H1 (cell line): ENCODE results near the gene CCDC120. TPM values are rescaled to one million over a fixed set of nuclear protein-coding genes. Genes with fewer than 3 reads are reported as not detected.

Source experiments
- CTCF ChIA-PET: fragments of 300-600 bp; sonication (Branson Sonifier 250); formaldehyde crosslinking; loops from one replicate; lab custom pipeline; 2021; ENCODE audit not compliant: partially characterized antibody; lab: Charles Lee
- POLR2A ChIA-PET: fragments of 300-600 bp; sonication (Branson Sonifier 250); formaldehyde crosslinking; loops from one replicate; lab custom pipeline; 2021; ENCODE audit warnings: inconsistent platforms; ENCODE audit not compliant: partially characterized antibody; lab: Charles Lee
- DNase-seq, 2 experiments: peaks; one replicate each; pipeline versions ENCODE4 v3.0.0 to v3.0.0-alpha.2; 2010 to 2022; ENCODE audit warnings: low spot score in 2 of 2, low read depth in 1 of 2, mixed read lengths in 1 of 2
- FAIRE-seq: peaks from 2 replicates; lab custom pipeline; 2011; peaks lifted over from hg19 to GRCh38; lab: Jason Lieb, UNC
- H2AFZ ChIP-seq: 2 replicates; pipeline ENCODE4 v1.8.1; 2012; ENCODE audit warnings: low read length, inconsistent platforms
- H2AK5ac ChIP-seq: 2 replicates; pipeline ENCODE4 v1.6.1; 2013; ENCODE audit warnings: low read depth, low read length
- H2BK120ac ChIP-seq: replicated peaks from 2 replicates; pipeline ENCODE3; 2013; ENCODE audit warnings: low read depth, low read length, inconsistent platforms
- H2BK12ac ChIP-seq: 2 replicates; pipeline ENCODE4 v1.6.1; 2013; ENCODE audit warnings: low read depth, low read length
- H2BK15ac ChIP-seq: 2 replicates; pipeline ENCODE4 v1.6.1; 2013; ENCODE audit warnings: low read length
- H2BK20ac ChIP-seq: 2 replicates; pipeline ENCODE4 v1.6.1; 2013; ENCODE audit warnings: low read length
- H2BK5ac ChIP-seq: 2 replicates; pipeline ENCODE4 v1.6.1; 2013; ENCODE audit warnings: low read depth, low read length
- H3K14ac ChIP-seq: 2 replicates; pipeline ENCODE4 v1.6.1; 2013; ENCODE audit warnings: inconsistent platforms; ENCODE audit not compliant: insufficient read length
- H3K18ac ChIP-seq: 2 replicates; pipeline ENCODE4 v1.6.1; 2013; ENCODE audit warnings: low read length; ENCODE audit errors: extremely low read depth
- H3K23ac ChIP-seq: 2 replicates; pipeline ENCODE4 v1.6.1; 2013; ENCODE audit warnings: inconsistent platforms; ENCODE audit not compliant: insufficient read length
- H3K23me2 ChIP-seq: 2 replicates; pipeline ENCODE4 v1.6.1; 2013; ENCODE audit warnings: low read depth, low read length
- H3K27ac ChIP-seq: 2 replicates; pipeline ENCODE4 v1.6.1; 2011; ENCODE audit warnings: low read depth, low read length, inconsistent platforms
- H3K27me3 ChIP-seq, 4 experiments: replicated peaks in 1 of 4; 1 replicate in 1 of 4; 2 replicates in 3 of 4; pipeline versions ENCODE4 v1.6.1 to v1.8.1; 2011 to 2013; ENCODE audit warnings: low read length in 3 of 4, mild to moderate bottlenecking in 3 of 4, inconsistent platforms in 2 of 4, mixed read lengths in 2 of 4, moderate library complexity in 1 of 4; ENCODE audit not compliant: control insufficient read depth in 3 of 4, insufficient read depth in 3 of 4; ENCODE audit errors: extremely low read depth in 1 of 4
- H3K36me3 ChIP-seq, 4 experiments: 2 replicates each; pipeline versions ENCODE4 v1.6.1 to v1.8.1; 2011 to 2013; ENCODE audit warnings: mild to moderate bottlenecking in 4 of 4, low read length in 3 of 4, moderate library complexity in 2 of 4, control low read depth in 1 of 4, inconsistent platforms in 1 of 4; ENCODE audit not compliant: insufficient read depth in 4 of 4, control insufficient read depth in 2 of 4
- H3K4ac ChIP-seq: replicated peaks from 2 replicates; pipeline ENCODE3; 2013; ENCODE audit warnings: low read length, low read depth, mixed read lengths, inconsistent platforms; ENCODE audit not compliant: insufficient read length
- H3K4me1 ChIP-seq, 4 experiments: replicated peaks in 1 of 4; 1 replicate in 1 of 4; 2 replicates in 3 of 4; pipeline versions ENCODE4 v1.6.1 to v1.8.1; 2011 to 2013; ENCODE audit warnings: low read length in 3 of 4, inconsistent platforms in 2 of 4, mixed read lengths in 1 of 4; ENCODE audit not compliant: insufficient read depth in 4 of 4, control insufficient read depth in 3 of 4
- H3K4me2 ChIP-seq, 2 experiments: 2 replicates each; pipeline versions ENCODE4 v1.6.1 to v1.8.1; 2011 to 2013; ENCODE audit warnings: low read depth in 2 of 2, low read length in 2 of 2, control low read depth in 1 of 2, inconsistent platforms in 1 of 2, mild to moderate bottlenecking in 1 of 2; ENCODE audit not compliant: insufficient read depth in 1 of 2
- H3K4me3 ChIP-seq, 4 experiments: fragments of 200-600, 300-600 bp in 1 of 4; sonication (generic), shearing (Covaris generic), sonication (Bioruptor Twin) in 1 of 4; 2 replicates each; pipeline versions ENCODE4 v1.5.1 to v1.8.1; 2011 to 2016; ENCODE audit warnings: low read length in 4 of 4, low read depth in 3 of 4, control low read depth in 2 of 4, inconsistent platforms in 2 of 4, mild to moderate bottlenecking in 2 of 4, mixed read lengths in 1 of 4, moderate library complexity in 1 of 4; ENCODE audit not compliant: insufficient read depth in 2 of 4; ENCODE audit errors: extremely low read depth in 1 of 4
- H3K56ac ChIP-seq: replicated peaks from 2 replicates; pipeline ENCODE3; 2013; ENCODE audit warnings: low read depth, mild to moderate bottlenecking, mixed read lengths, low read length, inconsistent platforms; ENCODE audit not compliant: insufficient read length
- H3K79me1 ChIP-seq: 2 replicates; pipeline ENCODE4 v1.6.1; 2013; ENCODE audit warnings: low read depth, low read length, control low read depth
- H3K79me2 ChIP-seq, 2 experiments: 2 replicates each; pipeline versions ENCODE4 v1.6.1 to v1.8.1; 2012 to 2013; ENCODE audit warnings: low read length in 2 of 2, mild to moderate bottlenecking in 2 of 2, inconsistent platforms in 1 of 2; ENCODE audit not compliant: insufficient read depth in 2 of 2, control insufficient read depth in 1 of 2
- H3K9ac ChIP-seq, 4 experiments: replicated peaks in 1 of 4; 1 replicate in 1 of 4; 2 replicates in 3 of 4; pipeline versions ENCODE4 v1.6.1 to v1.8.1; 2011 to 2013; ENCODE audit warnings: low read depth in 3 of 4, low read length in 3 of 4, control low read depth in 2 of 4, mild to moderate bottlenecking in 2 of 4, moderate library complexity in 2 of 4, inconsistent platforms in 1 of 4; ENCODE audit errors: extremely low read depth in 1 of 4
- H3K9me3 ChIP-seq, 2 experiments: 2 replicates each; pipeline versions ENCODE4 v1.6.1 to v1.8.1; 2012 to 2013; ENCODE audit warnings: mild to moderate bottlenecking in 2 of 2, moderate library complexity in 2 of 2, control low read depth in 1 of 2, inconsistent platforms in 1 of 2, low read depth in 1 of 2, low read length in 1 of 2, mixed read lengths in 1 of 2; ENCODE audit not compliant: insufficient read depth in 2 of 2
- H4K20me1 ChIP-seq, 2 experiments: replicated peaks in 1 of 2; 2 replicates each; pipeline versions ENCODE3 to v1.8.1; 2011 to 2013; ENCODE audit warnings: inconsistent platforms in 2 of 2, low read length in 2 of 2, mild to moderate bottlenecking in 1 of 2; ENCODE audit not compliant: insufficient read depth in 2 of 2, control insufficient read depth in 1 of 2
- H4K5ac ChIP-seq: 2 replicates; pipeline ENCODE4 v1.6.1; 2013; ENCODE audit warnings: low read length, low read depth, mixed read lengths, inconsistent platforms; ENCODE audit not compliant: insufficient read length
- H4K8ac ChIP-seq: 2 replicates; pipeline ENCODE4 v1.8.0; 2013; ENCODE audit warnings: mild to moderate bottlenecking, moderate library complexity, low read length, inconsistent platforms; ENCODE audit not compliant: insufficient read depth; ENCODE audit errors: extremely low read depth
- H4K91ac ChIP-seq: replicated peaks from 2 replicates; pipeline ENCODE3; 2013; ENCODE audit warnings: low read length, mixed read lengths, inconsistent platforms; ENCODE audit not compliant: insufficient read length
- GABPA ChIP-seq: IDR thresholded peaks from 2 replicates; pipeline ENCODE4 v1.6.1; 2011; ENCODE audit warnings: mild to moderate bottlenecking, low read length, moderate library complexity, borderline replicate concordance; ENCODE audit not compliant: insufficient read depth
- SIX5 ChIP-seq: IDR thresholded peaks from 2 replicates; pipeline ENCODE4 v1.6.1; 2011; ENCODE audit warnings: mild to moderate bottlenecking, low read depth, low read length
- WGBS, 2 experiments: shearing (Covaris generic) in 1 of 2; methylation state at CpG; one replicate each; pipeline versions ENCODE4 v1.1.6 to v1.1.7; 2013 to 2015; ENCODE audit warnings: low lambda C conversion rate in 2 of 2, mixed read lengths in 2 of 2, inconsistent platforms in 1 of 2, low coverage in 1 of 2, missing lambda C conversion rate in 1 of 2; ENCODE audit not compliant: insufficient replicate concordance in 2 of 2, insufficient coverage in 1 of 2, insufficient read length in 1 of 2; ENCODE audit errors: extremely low coverage in 1 of 2, missing lambda C conversion rate in 1 of 2; 5-methylcytosine and 5-hydroxymethylcytosine counted together
- polyA plus RNA-seq, 7 experiments: library from polyadenylated mRNA; depleted of rRNA in 3 of 7; stranded (reverse) in 5 of 7; unstranded in 2 of 7; fragments of >200 nt in 5 of 7; fragments of 200-250 nt in 2 of 7; gene quantifications; 1 replicate in 5 of 7; 2 replicates in 1 of 7; 4 replicates in 1 of 7; pipeline versions ENCODE4 v1.2.1 to v1.2.3, GENCODE V29; 2011 to 2013; ENCODE audit warnings: missing spikeins in 2 of 7, mixed read lengths in 2 of 7
- total RNA-seq: library from RNA; stranded (reverse); fragmentation: NEBNext Ultra II Directional; extraction: Animal tissue kit (Norgen Biotek cat#: 25700); gene quantifications from 2 replicates; pipeline ENCODE4 v1.2.1, GENCODE V29; 2021

Gene CCDC120
- total and polyA plus RNA-seq, 2 of the 8 experiments (the other 6 are each of a cell fraction or from before 2014, with no cell fraction given) = 4.9 to 11.9 TPM

- Histone ChIP-seq H2BK20ac (no peak overlapping the region), H3K9ac (no peak overlapping the region), H3K79me1 (no peaks in the 10 kb centered on the region), H2BK120ac (no peak overlapping the region), H4K91ac (no peak overlapping the region), H2BK12ac (no peak overlapping the region), H3K79me2 (peaks cover 9 to 34% of the 10 kb centered on the region in 2 experiments; a peak in 3 of 4 replicates), H4K5ac (no peak overlapping the region), H3K4me1 (peaks cover 6 to 10% (median 7%) of the 10 kb centered on the region in 4 experiments), H2AFZ (no peak overlapping the region), H3K56ac (no peak overlapping the region), H2AK5ac (no peak overlapping the region), H3K23ac (no peak overlapping the region), H3K36me3 (peaks cover 17 to 58% (median 39%) of the 10 kb centered on the region in 4 experiments; a peak in 7 of 8 replicates), H4K8ac (no peak overlapping the region), H3K18ac (no peak overlapping the region), H3K4me3 (no peak overlapping the region), H3K27me3 (no peaks in the 10 kb centered on the region), H3K9me3 (no peaks in the 10 kb centered on the region), H3K23me2 (peaks cover 2% of the 10 kb centered on the region; the same call in 1 of the 2 replicates), H3K14ac (no peak overlapping the region), H3K27ac (no peak overlapping the region), H2BK5ac (no peak overlapping the region), H3K4me2 (no peak overlapping the region), H3K4ac (no peak overlapping the region), H4K20me1 (no peaks in the 10 kb centered on the region), H2BK15ac (no peak overlapping the region)
- POLR2A ChIA-PET = interaction anchor here (0.8 to 3.8 kb wide), 5 partner anchors 15 to 66 kb away, joined by 3 to 24 read pairs (median 10); partner anchors contain the start of genes GRIPAP1 and KCND1
- no peak for FAIRE-seq
- no peak for TF ChIP-seq SIX5
- TF ChIP-seq GABPA = no peak
- WGBS, 2 experiments = 90% methylated on average over 2 of the region's 15 CpGs; no CpG with 5 or more reads in 1 of the 2 experiments
- CTCF ChIA-PET = interaction anchor here (1.0 to 1.5 kb wide), 2 partner anchors 66 to 68 kb away, joined by 3 to 5 read pairs; partner anchors contain the start of gene KCND1
- no peak for DNase-seq
Measured at GRCh38 chrX:49037883-49038475, 20.8 kb upstream of the CCDC120 start.
